Mucosa of descending colon (tissue), 3 donors: ENCODE measurements around the gene PKD1L1. TPM values are rescaled to one million over a fixed set of nuclear protein-coding genes. Genes with fewer than 3 reads are reported as not detected.

ENCODE experiments used
- ATAC-seq: fragments of 200-7000 bp; cut with Tn5 transposase; one replicate; pipeline ENCODE4 v1.9.1; 2020; ENCODE audit warnings: mild to moderate bottlenecking, moderate library complexity
- DNase-seq, 3 donors: peaks; one replicate each; pipeline ENCODE4 v3.0.0-alpha.2; 2020
- H3K36me3 ChIP-seq: fragments of 200-600 bp; one replicate; pipeline ENCODE4 v1.8.0; 2021; ENCODE audit warnings: low read depth, mild to moderate bottlenecking
- H3K4me1 ChIP-seq: fragments of 200-600 bp; one replicate; pipeline ENCODE4 v1.8.0; 2021; ENCODE audit warnings: low read depth, mild to moderate bottlenecking
- H3K4me3 ChIP-seq: fragments of 200-600 bp; one replicate; pipeline ENCODE4 v1.8.0; 2021; ENCODE audit warnings: mild to moderate bottlenecking
- H3K9me3 ChIP-seq: fragments of 200-600 bp; one replicate; pipeline ENCODE4 v1.8.0; 2021; ENCODE audit warnings: mild to moderate bottlenecking
- CTCF ChIP-seq: fragments of 200-600 bp; IDR thresholded peaks from one replicate; pipeline ENCODE4 v1.8.0; 2022; ENCODE audit warnings: antibody characterized with exemption, mild to moderate bottlenecking
- intact Hi-C, 2 donors: fragments of 100-400 bp; cut with DNase I in 1 of 2; cut with micrococcal nuclease in 1 of 2; formaldehyde crosslinking; loops; one replicate each; pipeline versions ENCODE4 v1.11.0 to v1.11.1; 2022; cut with DNase I, micrococcal nuclease
- total RNA-seq, 3 donors: library from RNA; stranded (reverse); fragmentation: NEBNext Ultra II Directional in 2 of 3; extraction: Animal tissue kit (Norgen Biotek cat#: 25700) in 2 of 3; gene quantifications; one replicate each; pipeline versions ENCODE4 v1.2.1 to v1.2.4, GENCODE V29; 2021 to 2023
- donor health status: DM: no; HTN: no; CAD: no; lungs with moderate emphysema.
- donor health status: DM: no; HTN: no; CAD: no.
- donor health status: DM: no; HTN: yes; CAD: no.

The PKD1L1 gene
- total RNA-seq, 3 donors from 2014 or later = 0.60 to 0.95 (median 0.61) TPM

DNA sequence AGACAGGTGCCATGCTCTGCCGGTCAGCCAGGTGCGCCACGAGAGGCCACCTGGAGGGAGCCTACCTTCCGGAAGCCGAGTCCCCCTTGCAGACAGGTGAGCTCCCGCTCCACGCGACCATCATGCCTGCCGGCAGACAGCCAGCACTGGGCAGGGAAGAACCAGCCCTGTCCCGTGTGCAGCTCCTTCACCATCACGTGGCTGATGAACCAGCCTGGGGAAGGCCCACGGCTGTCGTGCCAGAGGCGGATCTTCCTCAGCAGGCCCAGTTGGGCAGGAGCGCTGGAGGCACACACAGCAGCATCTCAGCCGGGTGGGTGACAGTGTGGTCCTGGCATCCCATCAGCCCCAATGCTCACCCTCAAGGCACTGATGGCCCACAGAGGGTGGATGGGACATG is 108.9 kb downstream of the PKD1L1 start:
- ATAC-seq = no peak
- no peak overlapping the region for H3K4me3 ChIP-seq
- DNase-seq = no peak
- no peaks in the 10 kb centered on the region for H3K36me3 ChIP-seq
- intact Hi-C loops = no loop called here
- no peaks in the 10 kb centered on the region for H3K9me3 ChIP-seq
- H3K4me1 ChIP-seq = no peaks in the 10 kb centered on the region
- no peak for TF ChIP-seq CTCF

GRCh38 chr7:47837826-47838225 is 110.4 kb downstream of the PKD1L1 start:
- DNase-seq = no peak

DNA sequence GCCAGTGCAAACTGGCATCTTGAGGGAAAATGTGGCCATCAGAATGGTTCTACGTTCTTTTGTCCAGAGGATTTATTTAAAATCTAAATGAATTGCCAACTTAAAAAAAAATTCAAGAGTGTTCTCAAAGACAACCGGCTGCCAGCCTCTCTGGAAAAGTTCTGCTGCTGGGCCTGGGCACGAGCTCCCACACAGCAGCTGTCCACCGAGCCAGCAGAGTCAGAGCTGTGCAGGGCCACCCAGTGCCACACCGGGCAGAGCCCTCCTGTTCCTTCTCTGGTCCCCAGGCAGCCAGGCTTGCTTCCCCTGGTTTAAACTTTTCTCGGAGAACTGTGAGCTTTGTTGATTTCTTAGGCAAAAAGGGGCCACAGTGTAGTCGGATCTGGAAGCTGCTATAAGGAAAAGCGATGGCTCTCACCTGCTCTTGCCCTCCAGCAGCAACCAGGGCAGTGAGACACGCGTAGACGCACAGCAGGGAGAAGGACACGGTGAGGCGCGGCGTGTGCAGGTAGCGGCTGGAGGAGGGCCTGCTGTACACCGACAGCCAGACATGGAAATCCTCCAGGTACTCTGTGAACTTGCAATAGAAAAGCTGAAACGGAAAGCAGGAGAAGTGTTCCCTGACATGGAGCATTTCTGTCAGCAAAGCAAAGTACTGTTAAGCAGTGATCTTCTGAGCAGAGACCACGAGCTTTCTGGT is 111.6 kb downstream of the PKD1L1 start:
- DNase-seq (no peak), ATAC-seq (no peak)
- H3K9me3 ChIP-seq = no peaks in the 10 kb centered on the region
- no peaks in the 10 kb centered on the region for H3K4me1 ChIP-seq
- H3K36me3 ChIP-seq = no peaks in the 10 kb centered on the region
- no peak for TF ChIP-seq CTCF
- no peak overlapping the region for H3K4me3 ChIP-seq
- intact Hi-C loops = no loop called here

More at GRCh38 chr7:47837826-47838225, 110.4 kb downstream of the PKD1L1 start:
- TF ChIP-seq CTCF = no peak
- no peaks in the 10 kb centered on the region for H3K36me3 ChIP-seq
- ATAC-seq = no peak
- intact Hi-C loops = no loop called here
- H3K4me3 ChIP-seq = no peak overlapping the region
- no peaks in the 10 kb centered on the region for H3K9me3 ChIP-seq
- H3K4me1 ChIP-seq = no peaks in the 10 kb centered on the region

DNA sequence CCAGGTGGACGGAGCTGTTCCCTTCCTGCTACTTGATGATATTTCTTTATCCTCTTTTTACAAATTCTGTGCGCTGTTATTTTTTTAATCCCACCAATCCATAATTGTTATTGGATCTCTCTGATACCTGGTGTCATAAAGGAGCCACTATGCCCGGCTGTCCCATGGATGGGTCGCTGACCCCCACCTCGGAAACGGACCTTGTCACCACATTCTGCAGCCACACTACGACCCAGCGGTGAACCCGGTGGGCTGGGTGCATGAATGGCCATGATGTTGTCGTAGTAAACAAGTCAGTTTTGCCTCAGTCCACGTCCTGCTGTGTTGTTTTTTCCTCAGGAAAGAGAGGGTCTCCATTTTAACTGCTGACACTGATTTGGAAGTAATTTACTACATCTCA is 112.2 kb downstream of the PKD1L1 start:
- Histone ChIP-seq H3K9me3 (no peaks in the 10 kb centered on the region), H3K4me1 (no peaks in the 10 kb centered on the region), H3K36me3 (no peaks in the 10 kb centered on the region), H3K4me3 (no peak overlapping the region)
- TF ChIP-seq CTCF = no peak
- DNase-seq (no peak), ATAC-seq (no peak)
- intact Hi-C loops = no loop called here

- Histone ChIP-seq H3K9me3 (no peaks in the 10 kb centered on the region), H3K36me3 (no peaks in the 10 kb centered on the region), H3K4me1 (no peaks in the 10 kb centered on the region), H3K4me3 (no peak overlapping the region)
- intact Hi-C loops = no loop called here
- ATAC-seq = no peak
- TF ChIP-seq CTCF = no peak
- DNase-seq = no peak
Observed at GRCh38 chr7:47833211-47833610, 115.1 kb downstream of the PKD1L1 start.
